Measurements from ENCODE around the gene ETV3L.

ETV3L gene

DNA sequence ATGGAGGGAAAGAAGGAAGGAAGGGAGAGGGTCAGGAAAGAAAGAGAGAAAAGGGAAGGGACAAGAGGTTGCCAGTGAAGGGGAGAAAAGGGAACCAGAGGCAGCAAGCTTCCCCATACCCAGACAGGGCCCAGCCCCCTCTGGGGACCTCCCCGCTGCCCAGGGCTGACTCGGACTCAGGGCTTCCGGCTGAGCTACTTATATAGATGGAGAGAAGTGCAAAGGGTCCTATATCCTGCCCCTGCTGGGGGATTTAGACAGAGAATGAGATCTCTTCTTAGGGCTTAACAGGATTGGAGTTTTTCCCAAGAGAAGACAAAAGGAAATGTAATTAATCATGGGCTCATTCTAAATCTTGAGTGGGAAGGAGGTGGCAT lies at the start of gene ETV3L:
ETV3L (minus strand) TSS at position 176 of the 377 bp plus-strand sequence. CDS start 285 bp downstream, outside the sequence.
- no peak for DNase-seq (ENCODE audit: low read depth in 1 of 2, low spot score in 1 of 2)

DNA sequence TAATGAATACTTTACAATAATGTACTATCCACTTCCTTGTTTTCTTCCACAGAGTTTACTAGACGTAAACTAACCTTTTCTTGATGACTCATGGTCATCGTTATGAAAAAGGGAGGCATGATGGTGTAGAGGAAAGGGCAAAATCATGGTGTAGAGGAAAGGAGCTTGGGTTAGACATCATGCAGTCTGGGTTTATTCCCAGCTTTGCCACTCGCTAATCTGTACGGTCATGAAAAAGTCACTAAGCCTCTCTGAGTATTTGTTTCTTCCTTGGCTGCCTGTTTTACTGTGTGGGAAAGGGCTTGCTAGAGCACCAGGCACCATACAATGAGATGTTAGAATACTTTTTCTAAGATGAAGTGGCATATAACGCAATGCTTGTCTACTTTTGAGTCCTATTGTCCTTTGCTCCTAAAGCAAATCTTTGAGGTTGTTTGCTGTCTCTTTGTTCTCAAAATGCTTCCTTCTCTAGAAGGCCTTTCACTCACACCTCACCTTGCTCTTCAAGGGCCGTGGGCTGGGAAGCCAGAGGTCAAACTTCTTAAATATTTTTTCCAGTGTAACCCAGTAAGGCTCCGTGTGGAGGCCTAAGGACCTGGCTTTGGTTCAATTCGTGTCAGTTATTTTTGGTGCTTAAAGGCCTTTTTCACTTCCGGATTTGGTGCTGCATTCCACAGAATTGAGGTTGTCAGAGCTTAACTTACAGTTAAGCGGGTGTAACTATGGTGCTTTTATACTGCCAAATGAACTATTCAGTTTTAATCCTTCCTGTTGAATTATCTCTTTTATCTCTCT lies 48.5 kb upstream of the ETV3L start:
- DNase-seq (ENCODE audit: low read depth in 1 of 2, low spot score in 1 of 2): no peak

DNA sequence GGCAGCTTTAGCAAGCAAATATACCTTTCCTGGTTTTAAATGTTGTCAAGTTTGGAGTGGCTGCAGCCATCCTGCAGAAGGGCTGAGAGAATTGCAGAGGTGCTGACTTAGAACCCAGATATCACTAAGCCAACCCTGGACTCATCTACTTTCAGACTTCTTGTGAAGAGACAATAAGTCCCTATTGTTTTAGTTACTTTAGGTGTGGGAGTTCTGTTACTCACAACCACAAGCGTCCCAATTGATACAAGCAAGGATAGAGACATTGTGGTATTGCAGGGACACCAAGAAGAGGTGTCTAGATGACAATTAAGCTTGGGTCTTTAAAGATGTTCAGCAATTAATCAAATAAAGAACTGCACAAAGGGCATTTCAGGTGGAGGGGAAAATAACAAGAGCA lies 47.4 kb upstream of the ETV3L start:
- no peak for DNase-seq (ENCODE audit: low read depth in 1 of 2, low spot score in 1 of 2)

DNA sequence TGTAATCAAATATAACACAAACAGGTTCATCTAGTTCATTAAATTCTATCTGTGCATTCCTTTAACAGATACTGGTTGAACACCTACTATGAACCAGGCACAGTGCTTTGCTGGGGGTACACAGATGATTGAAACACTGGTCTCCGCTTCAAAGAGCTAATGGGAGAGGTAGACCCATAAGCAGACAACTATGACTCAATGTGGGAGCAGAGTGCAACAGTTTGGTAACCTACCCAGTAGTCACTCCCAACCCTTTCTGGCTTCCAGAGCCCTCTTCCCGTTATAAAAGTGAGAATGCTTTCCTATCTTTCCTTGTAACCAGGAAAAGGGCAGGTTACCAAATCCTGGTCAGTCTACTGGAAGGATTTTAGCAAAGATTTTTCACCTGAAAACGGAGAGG lies 46.6 kb upstream of the ETV3L start:
- DNase-seq (ENCODE audit: low read depth in 1 of 2, low spot score in 1 of 2): no peak

DNA sequence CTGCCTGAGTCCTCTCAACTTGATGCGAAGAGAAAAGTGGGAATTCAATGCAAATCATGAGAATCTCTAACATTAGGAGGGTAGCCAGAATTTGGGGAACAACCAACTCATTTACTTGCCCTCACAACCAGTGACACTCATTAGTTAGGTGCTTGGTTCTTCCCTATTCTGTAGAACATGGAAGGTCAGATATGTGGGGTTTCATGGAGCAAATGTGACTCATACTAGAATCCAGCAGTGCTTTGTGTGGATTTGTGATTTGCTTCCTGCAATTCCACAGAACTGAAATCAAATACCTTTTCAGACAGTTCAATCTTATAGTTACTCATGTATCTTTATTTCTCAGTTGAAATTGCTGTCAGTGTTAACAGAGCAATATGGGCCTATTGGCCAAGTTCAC lies 45.5 kb upstream of the ETV3L start:
- DNase-seq (ENCODE audit: low read depth in 1 of 2, low spot score in 1 of 2): no peak

DNA sequence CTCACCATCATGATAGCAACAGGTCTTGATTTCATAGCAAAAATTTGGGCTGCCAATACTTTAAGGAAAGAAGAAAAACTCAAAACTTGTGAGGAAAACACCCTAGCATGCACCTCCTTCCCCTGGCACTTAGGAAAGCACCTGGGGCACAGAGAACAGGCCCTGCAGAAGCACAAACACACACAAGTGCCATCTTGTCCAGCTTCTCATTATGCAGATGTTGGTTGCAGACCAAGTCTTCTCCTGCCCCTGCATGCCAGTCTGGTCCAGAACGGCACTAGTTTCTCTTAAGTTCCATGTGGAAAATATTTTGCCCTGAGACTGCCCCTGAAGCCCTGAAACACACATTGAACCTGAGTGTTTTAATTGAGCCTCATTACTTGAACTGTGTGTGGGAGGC lies 44.9 kb upstream of the ETV3L start:
- no peak for DNase-seq (ENCODE audit: low read depth in 1 of 2, low spot score in 1 of 2)

DNA sequence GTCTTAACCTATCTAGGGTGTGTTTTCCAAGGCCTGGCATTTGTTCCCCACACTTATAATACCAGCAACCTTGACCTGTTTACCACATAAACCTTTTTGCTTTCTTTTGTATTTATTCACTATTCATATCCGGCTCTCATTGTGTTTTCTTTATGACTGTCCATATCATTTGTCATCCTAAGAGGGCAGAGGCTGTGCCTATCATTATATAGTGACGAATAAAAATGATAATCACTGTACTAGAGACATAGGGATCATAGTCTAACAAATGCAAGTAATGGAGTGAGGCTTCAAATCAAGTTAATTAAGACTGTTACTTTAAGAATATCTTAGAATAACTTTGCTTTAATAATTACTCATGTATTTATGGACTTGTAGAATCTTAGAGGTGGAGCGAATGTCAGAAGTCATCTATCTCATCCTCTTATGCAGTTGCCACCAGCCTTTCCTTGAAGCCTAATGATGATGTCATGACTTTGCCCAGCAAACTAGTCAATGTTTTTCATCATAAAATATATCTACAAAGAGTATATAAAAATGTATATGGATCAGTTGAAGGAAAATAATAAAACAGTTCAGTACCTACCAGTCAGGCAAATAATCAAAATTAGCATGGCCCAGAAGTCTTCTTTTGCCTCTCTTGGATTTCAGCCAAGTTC lies 43.3 kb upstream of the ETV3L start:
- no peak for DNase-seq (ENCODE audit: low read depth in 1 of 2, low spot score in 1 of 2)

DNA sequence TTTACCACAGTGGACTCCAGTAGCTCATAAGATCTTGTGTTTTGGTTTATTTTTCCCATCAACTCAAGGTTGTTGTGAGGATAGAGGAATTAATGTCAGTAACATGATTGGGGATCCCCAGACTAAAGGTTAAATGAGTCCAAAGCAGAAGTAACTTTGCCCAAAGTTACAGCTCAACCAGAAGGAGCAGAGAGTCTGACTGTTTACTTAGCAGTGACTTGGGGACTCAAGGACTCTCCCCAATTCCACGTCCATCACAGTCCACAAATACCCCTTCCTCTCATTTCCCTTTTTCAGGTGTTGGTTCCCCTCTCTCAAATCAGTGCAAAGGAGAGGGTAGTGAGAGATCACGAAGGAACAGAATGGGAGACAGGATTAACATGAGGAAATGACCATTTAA lies 42.6 kb upstream of the ETV3L start:
- DNase-seq (ENCODE audit: low read depth in 1 of 2, low spot score in 1 of 2): no peak

DNA sequence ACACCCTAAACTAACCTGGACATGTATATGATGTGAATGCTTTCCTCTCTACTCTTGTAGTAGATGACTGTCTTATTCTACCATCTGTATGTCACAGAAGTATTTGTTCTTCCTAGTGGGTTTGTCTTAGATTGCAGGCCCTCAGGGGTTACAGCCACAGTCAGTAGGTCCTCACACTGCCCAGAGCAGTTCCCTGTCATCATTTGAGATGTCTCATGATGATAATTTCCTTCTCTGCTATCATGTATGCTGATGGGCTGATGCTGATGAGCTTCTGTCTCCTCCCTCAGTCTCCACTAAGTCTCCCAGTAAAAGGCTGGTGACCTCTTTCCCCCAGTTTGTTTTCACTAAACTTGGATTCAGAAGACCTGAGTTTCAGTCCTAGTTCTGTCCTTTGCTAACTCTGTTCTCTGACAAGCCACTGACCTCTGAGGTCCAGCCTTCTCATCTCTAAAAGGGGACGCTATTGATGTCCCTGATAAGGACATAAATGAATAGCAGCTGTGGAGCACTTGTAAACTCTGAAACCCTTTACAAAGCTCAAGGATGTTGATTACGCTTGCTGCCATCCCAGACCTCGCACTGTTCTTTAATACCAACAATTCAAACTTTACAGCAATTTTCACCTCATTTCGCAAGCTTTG lies 41.7 kb upstream of the ETV3L start:
- DNase-seq (ENCODE audit: low read depth in 1 of 2, low spot score in 1 of 2): no peak

DNA sequence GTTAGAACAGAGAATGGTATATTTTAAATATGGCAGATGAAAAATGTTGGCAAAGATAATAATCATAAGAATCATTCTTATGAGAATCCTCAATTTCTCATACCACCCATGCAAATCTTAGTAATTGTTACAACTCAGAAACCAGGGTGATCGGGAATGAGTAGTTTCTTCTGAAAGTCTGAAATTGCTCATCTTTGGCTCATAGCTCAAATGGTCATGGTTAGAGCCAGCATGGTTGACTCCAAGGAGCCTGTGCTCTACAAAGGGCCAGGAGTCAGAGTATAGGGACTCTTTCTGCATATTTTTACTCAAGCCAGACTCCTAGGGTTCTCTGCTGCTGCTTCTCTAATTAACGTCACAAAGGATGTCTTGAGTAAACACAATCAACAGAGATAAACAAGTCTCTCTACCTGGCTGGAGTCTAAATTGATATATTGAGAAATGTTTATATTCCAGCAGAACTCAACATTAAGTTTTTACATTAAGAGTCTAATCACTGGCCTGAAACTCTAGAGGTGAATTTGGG lies 40.5 kb upstream of the ETV3L start:
- DNase-seq (ENCODE audit: low read depth in 1 of 2, low spot score in 1 of 2): no peak

DNA sequence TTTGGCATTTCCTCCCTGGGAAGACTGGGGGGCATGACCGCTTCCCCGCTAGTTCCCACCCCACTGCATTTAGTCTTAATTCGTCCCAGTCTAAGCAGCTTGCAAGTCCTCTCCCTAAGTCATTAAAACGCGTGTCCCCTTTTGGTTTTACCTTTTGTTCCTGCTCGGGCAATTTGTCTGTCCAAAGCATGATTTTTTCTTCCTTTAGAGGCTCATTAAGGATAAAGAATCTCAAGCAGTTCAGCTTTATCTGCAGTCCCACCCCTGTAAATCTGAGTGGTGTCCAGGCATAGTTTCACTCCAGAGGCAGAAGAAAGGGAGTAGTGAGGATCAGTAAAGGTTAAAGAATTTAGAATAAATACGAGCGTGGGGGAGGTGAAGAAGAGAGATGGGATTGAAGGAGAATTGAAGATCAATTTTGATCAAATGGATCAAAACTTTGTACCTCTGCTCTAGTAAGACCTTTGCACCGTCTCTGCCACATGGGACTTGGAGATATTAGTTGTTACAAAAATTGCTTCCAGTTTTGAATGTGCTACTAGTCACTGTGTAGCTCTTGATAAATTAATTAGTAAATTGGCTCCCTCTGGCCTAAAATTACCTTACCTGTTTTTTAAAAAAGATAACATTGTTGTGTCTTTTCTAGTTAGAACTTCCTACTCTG lies 39.6 kb upstream of the ETV3L start:
- DNase-seq (ENCODE audit: low read depth in 1 of 2, low spot score in 1 of 2): no peak

DNA sequence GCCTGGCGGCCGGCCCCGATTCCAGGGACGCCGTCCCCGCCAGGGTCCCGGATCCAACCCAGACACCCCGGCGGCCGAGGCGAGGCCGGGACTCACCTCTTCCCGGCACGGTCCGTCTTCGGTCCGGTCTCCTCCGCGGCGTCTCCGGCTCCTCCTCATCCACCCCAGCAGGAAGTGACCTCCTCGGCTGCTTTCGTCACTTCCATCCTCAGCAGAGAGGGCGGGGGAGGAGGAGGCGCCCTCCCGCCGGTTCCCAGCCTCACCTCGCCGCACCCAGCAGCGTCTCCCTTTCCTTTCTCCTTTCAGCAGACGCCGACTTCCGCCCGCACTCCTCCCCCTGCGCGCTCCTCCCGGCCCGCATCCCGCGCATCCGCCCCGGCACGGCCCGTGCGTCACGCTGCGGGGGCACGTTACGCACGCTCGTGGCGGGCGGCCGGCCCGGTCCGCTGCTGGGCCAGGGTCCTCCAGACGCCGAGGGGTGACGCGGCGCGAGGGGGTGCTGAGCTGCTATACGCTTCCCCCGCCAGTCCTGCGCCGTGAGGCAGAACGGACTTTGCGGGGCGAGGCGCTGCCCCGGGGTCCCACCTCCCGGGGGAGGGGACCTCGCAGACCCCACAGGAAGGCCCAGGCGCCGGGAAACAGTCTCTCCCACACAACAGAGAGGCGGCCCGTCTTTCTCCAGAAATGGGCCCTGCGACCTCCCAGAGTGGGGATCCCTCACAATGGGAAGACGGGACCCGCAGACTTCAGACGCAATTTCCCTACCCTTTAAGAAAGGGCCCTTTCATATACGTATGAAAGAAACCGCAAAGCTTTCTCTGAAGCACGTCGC lies 38.8 kb upstream of the ETV3L start, which contains the start of gene ETV3:
ETV3 (minus strand) TSS at position 176 of the 832 bp plus-strand sequence. CDS start 2,043 bp downstream, outside the sequence.
- DNase-seq (ENCODE audit: low read depth in 1 of 2, low spot score in 1 of 2): peak; percentile 66 to 67

DNA sequence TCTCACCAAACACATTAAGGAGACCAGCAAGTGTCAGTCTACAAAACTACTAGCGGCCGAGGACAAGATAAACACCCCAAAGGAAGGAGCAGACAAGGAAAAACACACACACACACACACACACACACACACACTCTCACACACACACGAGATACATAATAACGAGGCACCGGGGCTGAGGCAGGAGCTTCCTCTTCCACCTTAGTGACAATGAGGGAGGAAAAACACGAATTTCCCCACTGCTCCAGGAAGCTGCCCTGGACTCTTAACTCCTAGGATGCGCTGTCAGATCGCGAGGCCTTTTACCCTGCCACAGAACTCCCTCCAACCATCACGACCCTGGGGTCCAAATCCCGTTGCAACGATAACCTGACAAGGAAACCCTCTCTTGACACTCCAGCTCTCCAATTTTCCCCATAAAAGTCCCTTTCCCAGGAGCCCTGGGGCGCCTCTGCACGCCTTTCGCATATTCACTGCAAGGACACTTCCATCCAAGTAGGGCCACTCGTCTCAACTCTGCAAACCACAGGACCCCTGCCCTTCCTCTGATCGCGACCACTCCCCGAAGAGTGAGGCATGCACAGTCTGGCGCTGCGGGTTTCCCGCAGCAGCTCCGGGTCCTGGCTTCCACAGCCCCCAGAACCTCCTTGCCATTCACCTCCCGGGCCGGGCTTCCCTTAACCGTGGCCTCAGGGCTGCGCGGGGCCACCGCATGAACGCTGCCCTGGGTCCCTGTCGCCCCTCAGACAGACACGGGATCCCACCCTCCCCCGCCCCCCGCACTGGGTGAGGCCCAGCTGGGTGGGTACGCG lies 38.0 kb upstream of the ETV3L start:
- no peak for DNase-seq (ENCODE audit: low read depth in 1 of 2, low spot score in 1 of 2)

DNA sequence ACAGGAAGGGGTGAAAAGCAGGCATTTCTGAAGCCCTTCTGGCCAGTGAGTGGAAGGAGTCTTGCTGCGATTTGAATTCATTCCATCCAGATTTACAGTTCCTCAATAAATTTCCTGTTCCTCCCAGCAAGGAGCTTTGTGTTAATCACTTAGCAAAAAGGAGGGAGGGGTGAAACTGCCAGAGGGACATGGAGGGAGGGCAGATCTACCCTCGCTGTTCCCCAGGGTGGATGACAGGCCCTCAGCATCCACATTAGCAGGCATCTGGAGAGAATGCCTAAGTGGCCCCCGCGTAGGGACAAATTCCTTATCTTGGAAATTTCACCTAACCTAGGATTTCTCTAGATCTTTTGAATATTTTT lies 37.4 kb upstream of the ETV3L start:
- DNase-seq (ENCODE audit: low read depth in 1 of 2, low spot score in 1 of 2): no peak

DNA sequence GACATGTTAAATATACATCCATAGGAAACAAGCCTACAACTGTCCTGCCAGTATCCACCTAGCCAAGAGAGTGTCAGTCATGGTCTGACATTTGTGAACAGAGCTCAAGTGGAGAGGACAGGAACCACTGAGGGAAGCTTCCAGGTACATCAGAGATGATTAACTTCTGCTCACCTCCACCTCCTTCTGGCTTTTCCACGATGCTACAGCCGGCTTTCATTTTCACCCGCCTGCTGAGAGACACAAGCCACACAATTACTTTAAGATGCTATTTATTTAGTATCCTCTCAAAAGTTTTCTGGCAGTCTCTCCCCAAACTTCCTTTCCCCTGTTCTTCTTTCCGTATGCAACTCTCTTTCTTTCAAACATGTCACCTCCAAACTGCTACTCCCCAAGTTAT lies 36.5 kb upstream of the ETV3L start:
- DNase-seq (ENCODE audit: low read depth in 1 of 2, low spot score in 1 of 2): no peak

DNA sequence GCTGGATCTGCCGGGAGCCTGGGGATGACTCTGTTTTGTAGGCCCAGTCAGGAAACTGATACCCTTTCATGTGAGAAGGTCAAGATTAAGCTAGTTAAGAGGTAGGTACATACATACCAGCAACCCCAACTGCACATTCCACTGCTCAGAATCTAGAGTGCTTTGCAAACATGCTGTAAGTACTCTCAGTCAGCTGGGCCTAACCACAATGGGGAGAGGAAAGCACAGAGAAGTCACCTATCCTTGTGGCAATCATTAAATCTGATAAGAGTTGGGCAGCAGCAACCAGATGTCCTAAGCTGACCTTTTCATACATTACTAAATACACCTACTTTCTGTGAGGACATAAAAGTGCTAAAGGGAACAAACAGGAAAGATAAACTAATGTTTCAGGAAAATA lies 36.0 kb upstream of the ETV3L start:
- no peak for DNase-seq (ENCODE audit: low read depth in 1 of 2, low spot score in 1 of 2)

DNA sequence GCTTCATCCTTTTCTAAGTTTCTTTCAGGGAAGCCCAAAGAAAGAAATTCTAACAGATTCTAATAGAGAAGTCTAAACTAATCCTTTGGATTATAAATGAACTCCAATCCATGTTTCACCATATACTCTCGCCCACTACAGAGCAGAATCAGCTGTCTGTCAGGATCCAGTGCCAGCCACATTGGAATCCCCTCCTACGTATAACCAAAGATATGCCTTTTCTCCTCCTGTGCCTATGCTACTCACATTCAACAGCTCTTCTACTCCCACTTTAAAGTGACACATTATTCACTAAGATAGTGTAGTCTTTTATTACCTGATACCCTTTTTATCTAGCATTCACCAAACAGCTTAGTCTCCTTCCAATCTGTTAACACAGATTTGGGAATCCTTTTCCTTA lies 35.5 kb upstream of the ETV3L start:
- DNase-seq (ENCODE audit: low read depth in 1 of 2, low spot score in 1 of 2): no peak

DNA sequence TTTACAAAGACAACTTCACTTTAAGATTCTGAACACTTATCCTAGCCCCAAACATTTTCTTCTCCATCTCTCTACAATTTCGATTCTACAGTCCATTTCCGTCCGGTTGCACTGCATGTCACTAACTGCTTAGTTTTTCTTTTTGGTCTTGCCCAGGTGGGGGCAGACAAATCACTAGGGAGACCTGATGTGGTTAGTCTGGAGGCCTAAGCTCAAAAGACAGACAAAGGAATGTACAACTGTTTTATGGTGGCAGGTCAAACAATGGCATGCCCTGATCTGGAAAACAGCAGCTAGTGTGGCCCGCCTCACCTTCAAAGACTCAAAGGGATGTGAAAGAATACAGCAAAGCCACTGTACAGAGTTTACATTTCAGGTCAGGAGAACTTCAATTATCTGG lies 34.8 kb upstream of the ETV3L start:
- no peak for DNase-seq (ENCODE audit: low read depth in 1 of 2, low spot score in 1 of 2)

DNA sequence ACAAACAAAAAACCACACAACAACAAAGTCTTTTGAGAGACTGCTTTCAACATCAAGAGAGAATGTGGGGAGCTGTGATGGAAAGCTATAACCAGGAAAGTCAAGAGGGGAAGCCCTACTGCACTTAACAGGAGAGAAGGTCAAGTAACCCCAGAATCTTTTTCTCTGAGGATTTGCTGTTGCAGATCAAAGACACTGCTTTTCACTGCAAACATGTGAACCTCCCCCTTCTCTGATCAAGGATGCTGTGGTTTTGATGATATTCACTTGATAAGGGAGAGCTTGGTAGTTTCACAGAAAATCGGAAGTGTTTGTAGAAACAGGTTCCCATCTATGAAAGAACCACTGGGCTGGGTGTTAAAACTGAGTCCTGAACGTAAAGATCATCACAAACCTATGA lies 33.8 kb upstream of the ETV3L start:
- no peak for DNase-seq (ENCODE audit: low read depth in 1 of 2, low spot score in 1 of 2)

DNA sequence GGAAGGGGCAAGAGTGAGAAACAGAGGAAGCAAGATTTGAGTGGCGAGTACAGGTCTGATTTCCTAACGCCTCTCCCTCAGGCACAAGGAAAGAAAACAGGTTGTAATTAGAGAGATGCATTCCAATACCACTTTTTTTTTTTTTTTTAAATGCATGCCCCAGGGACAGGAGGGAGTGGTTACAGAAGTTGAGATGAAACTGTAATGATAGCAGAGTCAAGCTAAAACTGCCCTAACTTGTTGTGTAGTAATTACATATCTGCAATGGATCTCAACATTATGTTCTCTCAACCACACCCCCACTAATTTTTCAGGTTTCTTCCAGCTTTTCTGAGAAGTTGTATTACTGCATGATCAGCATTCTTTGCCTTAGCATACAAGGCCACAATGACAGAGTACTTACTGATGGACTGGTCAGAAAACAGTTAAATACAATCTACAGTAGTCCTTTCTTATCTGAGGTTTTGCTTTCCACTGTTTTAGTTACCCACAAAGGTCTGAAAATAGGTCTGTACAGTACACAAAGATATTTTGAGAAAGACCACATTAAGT lies 33.1 kb upstream of the ETV3L start:
- no peak for DNase-seq (ENCODE audit: low read depth in 1 of 2, low spot score in 1 of 2)
